ENCODE data around the gene TMEM88. TPM values are rescaled to one million over a fixed set of nuclear protein-coding genes. Genes with fewer than 3 reads are reported as not detected.
A peak's percentile ranks its signal among the peaks of the same experiment; 100 is the strongest.

TMEM88 gene
- total and polyA plus RNA-seq, 4 donors = 6.3 to 19.6 (median 11.3) TPM

DNA sequence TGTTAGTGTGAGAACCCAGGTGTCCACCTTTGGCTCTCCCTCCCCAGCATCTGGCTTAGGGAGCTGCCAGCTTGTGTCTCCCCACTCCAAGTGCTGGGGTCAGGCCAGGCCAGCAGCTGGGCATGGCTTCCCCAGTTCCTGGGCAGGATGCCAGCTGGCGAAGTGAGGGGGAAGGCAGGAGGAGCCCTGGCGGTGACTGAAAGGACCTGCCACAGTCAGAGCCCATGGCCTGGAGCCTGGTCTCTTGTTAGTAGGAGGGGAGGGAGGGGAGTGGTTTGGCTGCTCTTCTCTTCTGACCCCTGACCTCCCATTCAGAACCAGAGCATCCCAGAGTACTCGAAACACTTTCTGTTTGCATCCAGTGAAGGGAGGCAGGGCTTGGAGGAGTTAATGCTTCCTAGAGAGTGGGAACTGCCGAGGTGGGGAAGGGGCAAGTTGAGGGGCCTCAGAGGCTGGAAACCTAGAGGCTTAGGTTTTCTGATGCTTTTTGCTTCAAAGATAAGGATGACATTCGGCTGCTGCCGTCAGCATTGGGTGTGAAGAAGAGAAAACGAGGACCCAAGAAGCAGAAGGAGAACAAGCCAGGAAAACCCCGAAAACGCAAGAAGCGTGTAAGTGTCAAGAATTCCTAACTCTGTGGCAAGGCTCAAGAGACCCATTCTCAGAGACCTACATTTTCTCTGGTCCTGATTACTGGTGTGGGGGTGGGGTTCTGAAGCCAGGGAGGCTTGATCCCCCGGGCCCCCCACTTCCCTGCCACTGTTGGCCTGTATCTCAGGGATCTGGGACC is 34.5 kb downstream of the TMEM88 start:
- 22 to 32% methylated on average over 11 of the region's 11 CpGs for whole genome bisulfite sequencing, 2 donors
- Histone ChIP-seq H3K4me3 (no peak overlapping the region), H3K9me3 (ENCODE audit: control insufficient read depth in 4 of 4, insufficient read depth in 3 of 4, low read length in 3 of 4) (no peaks in the 10 kb centered on the region), H3K9ac (ENCODE audit: insufficient read depth in 1 of 2, low read length in 2 of 2) (peak overlapping the region in 1 of 2 donors; percentile 79), H3K4me1 (ENCODE audit: control insufficient read depth in 5 of 5, insufficient read depth in 5 of 5, low read length in 5 of 5) (peaks cover 15 to 44% (median 22%) of the 10 kb centered on the region in 5 donors), H3K36me3 (ENCODE audit: control insufficient read depth in 4 of 4, insufficient read depth in 4 of 4, low read length in 4 of 4) (peaks cover 0 to 34% (median 22%) of the 10 kb centered on the region in 4 donors), H3K27me3 (ENCODE audit: control insufficient read depth in 3 of 3, insufficient read depth in 3 of 3, low read length in 2 of 3) (no peaks in the 10 kb centered on the region), H3K27ac (ENCODE audit: low read depth in 1 of 2, low read length in 1 of 2) (peak overlapping the region; percentile 86 to 93)
- peak; percentile 31 for ATAC-seq (ENCODE audit: insufficient read depth, low FRiP score)
- TF ChIP-seq, protein P1, sequence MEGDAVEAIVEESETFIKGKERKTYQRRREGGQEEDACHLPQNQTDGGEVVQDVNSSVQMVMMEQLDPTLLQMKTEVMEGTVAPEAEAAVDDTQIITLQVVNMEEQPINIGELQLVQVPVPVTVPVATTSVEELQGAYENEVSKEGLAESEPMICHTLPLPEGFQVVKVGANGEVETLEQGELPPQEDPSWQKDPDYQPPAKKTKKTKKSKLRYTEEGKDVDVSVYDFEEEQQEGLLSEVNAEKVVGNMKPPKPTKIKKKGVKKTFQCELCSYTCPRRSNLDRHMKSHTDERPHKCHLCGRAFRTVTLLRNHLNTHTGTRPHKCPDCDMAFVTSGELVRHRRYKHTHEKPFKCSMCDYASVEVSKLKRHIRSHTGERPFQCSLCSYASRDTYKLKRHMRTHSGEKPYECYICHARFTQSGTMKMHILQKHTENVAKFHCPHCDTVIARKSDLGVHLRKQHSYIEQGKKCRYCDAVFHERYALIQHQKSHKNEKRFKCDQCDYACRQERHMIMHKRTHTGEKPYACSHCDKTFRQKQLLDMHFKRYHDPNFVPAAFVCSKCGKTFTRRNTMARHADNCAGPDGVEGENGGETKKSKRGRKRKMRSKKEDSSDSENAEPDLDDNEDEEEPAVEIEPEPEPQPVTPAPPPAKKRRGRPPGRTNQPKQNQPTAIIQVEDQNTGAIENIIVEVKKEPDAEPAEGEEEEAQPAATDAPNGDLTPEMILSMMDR (IDR thresholded peaks at IDR 0.05; ENCODE audit: control extremely low read depth, extremely low read depth) = peak; percentile 15
- DNase-seq = peak; percentile 97 to 98 (median 98)

DNA sequence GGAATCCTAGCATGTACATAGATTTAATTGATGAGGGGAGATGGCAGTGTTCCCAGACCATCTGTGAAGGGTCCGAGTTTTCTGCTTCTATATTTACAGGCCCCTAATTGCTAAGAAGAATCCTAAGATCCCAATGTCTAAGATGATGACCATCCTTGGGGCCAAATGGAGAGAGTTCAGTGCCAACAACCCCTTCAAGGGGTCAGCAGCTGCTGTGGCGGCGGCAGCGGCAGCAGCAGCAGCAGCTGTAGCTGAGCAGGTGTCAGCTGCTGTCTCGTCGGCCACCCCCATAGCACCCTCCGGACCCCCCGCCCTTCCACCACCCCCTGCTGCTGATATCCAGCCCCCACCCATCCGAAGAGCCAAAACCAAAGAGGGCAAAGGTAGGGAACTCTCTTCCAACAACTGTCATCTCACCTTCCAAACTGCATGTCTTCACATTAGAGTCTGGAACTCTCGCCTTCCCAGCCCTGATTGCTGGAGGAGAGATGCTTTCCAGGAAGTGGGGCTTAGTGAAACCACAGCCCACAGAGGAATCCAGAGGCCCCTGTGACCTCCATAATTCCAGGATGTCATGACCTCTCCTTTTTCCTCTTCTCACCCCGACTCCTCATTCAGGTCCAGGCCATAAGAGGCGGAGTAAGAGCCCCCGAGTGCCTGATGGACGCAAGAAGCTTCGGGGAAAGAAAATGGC is 38.5 kb downstream of the TMEM88 start:
- Histone ChIP-seq H3K4me3 (no peak overlapping the region), H3K27ac (ENCODE audit: low read depth in 1 of 2, low read length in 1 of 2) (no peak overlapping the region), H3K36me3 (ENCODE audit: control insufficient read depth in 4 of 4, insufficient read depth in 4 of 4, low read length in 4 of 4) (peaks cover 0 to 63% (median 45%) of the 10 kb centered on the region in 4 donors), H3K27me3 (ENCODE audit: control insufficient read depth in 3 of 3, insufficient read depth in 3 of 3, low read length in 2 of 3) (no peaks in the 10 kb centered on the region), H3K4me1 (ENCODE audit: control insufficient read depth in 5 of 5, insufficient read depth in 5 of 5, low read length in 5 of 5) (peaks cover 7 to 26% (median 20%) of the 10 kb centered on the region in 5 donors), H3K9me3 (ENCODE audit: control insufficient read depth in 4 of 4, insufficient read depth in 3 of 4, low read length in 3 of 4) (no peaks in the 10 kb centered on the region), H3K9ac (ENCODE audit: insufficient read depth in 1 of 2, low read length in 2 of 2) (no peak overlapping the region)
- TF ChIP-seq, protein P1 (IDR thresholded peaks at IDR 0.05; ENCODE audit: control extremely low read depth, extremely low read depth) = no peak
- DNase-seq (peak in 2 of 3 donors; percentile 41 to 47), ATAC-seq (ENCODE audit: insufficient read depth, low FRiP score) (no peak)
- WGBS, 2 donors = 87 to 91% methylated on average over 15 of the region's 15 CpGs

DNA sequence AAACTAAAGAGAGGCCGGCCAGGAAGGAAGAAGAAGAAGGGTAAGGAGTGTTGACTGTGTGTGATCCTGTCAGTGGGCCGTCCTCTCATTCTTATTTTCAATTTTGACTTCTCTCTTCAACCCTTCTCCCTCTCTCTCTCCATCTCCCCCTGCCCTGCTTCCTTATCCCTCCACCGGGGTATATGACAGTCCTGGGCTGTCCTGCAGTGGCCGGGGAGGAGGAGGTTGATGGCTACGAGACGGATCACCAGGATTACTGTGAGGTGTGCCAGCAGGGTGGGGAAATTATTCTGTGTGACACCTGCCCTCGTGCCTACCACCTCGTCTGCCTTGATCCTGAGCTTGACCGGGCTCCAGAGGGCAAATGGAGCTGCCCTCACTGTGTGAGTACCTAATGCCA is 39.4 kb downstream of the TMEM88 start:
- TF ChIP-seq, protein P1 (IDR thresholded peaks at IDR 0.05; ENCODE audit: control extremely low read depth, extremely low read depth) = no peak
- 94 to 96% methylated on average over 8 to 9 of the region's 9 CpGs for WGBS, 2 donors
- Histone ChIP-seq H3K36me3 (ENCODE audit: control insufficient read depth in 4 of 4, insufficient read depth in 4 of 4, low read length in 4 of 4) (peaks cover 0 to 70% (median 54%) of the 10 kb centered on the region in 4 donors), H3K27me3 (ENCODE audit: control insufficient read depth in 3 of 3, insufficient read depth in 3 of 3, low read length in 2 of 3) (no peaks in the 10 kb centered on the region), H3K4me1 (ENCODE audit: control insufficient read depth in 5 of 5, insufficient read depth in 5 of 5, low read length in 5 of 5) (peaks cover 0 to 17% (median 11%) of the 10 kb centered on the region in 5 donors), H3K9me3 (ENCODE audit: control insufficient read depth in 4 of 4, insufficient read depth in 3 of 4, low read length in 3 of 4) (no peaks in the 10 kb centered on the region), H3K27ac (ENCODE audit: low read depth in 1 of 2, low read length in 1 of 2) (no peak overlapping the region), H3K9ac (ENCODE audit: insufficient read depth in 1 of 2, low read length in 2 of 2) (no peak overlapping the region), H3K4me3 (no peak overlapping the region)
- DNase-seq (no peak), ATAC-seq (ENCODE audit: insufficient read depth, low FRiP score) (no peak)
